ENCODE data around the gene PLXNA2.

PLXNA2 gene

DNA sequence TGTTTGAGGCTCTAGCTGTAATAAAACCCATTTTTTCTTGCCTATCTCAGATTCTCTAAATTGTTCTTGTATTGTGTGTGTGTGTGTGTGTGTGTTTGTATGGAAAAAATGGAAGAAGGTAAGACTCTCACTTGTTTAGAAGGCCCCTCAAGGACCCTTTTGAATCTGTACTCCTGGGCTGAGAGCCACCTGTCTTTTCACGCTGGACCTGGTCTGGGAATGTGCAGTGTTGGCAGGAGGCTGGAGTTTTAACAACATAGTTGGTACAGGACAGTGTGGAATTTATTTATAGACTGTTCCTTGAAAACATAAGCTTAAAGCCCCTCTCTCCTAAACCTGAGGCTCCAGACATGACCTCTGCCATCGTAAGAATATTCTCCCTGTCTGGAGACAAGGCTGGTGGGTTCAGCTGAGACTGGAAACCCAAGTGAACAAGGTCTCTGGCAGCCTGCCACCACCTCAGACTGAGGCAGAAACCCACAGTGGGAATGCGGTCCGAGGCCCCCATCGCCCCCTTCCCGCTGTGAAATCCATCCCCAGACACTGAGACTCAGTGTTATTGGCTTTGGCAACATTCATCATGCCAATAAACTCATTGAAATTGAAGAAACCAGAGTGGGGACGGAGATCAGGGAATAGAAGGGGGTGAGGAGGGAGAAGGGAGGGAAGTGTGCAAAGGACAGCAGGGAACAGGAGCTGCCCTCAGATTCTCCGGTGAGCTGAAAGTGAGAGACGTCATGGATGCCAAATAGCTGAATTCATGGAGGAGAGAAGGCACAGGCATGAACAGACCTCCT lies 24.6 kb upstream of the PLXNA2 start:
- DNase-seq (ENCODE audit: low read depth), result no peak

DNA sequence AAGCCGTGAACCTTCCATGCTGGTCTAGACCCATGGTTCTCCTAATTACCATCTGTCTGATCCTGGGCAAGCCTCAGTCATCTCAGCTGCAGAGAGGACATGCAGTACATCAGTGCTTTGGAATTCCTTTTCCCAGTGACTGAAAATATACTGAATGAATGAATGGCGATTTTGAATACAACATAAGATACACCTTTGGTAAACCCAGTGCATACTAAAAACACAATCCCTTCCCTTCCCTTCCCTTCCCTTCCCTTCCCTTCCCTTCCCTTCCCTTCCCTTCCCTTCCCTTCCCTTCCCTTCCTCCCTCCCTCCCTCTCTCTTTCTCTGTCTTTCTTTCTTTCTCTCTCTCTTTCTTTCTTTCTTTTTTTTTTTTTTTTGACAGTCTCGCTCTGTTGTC lies 21.3 kb upstream of the PLXNA2 start:
- DNase-seq (ENCODE audit: low read depth), result no peak

DNA sequence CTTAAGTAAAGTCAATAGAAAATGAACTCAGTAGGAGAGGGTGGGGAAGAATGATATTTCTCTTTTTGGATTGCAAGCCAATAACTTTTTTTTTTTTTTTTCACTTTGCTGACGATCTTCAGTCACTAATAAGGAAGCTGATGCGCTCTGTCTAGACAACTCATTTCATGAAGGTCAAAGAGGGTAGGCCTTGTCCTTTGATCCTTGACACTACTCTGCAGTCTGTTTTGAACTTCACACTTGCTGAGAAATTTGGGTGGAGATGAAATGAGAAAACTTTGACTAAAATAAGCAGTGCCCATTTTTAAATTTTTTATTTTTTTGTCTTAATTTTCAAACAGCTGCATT lies 20.9 kb upstream of the PLXNA2 start:
- DNase-seq (ENCODE audit: low read depth), result no peak

DNA sequence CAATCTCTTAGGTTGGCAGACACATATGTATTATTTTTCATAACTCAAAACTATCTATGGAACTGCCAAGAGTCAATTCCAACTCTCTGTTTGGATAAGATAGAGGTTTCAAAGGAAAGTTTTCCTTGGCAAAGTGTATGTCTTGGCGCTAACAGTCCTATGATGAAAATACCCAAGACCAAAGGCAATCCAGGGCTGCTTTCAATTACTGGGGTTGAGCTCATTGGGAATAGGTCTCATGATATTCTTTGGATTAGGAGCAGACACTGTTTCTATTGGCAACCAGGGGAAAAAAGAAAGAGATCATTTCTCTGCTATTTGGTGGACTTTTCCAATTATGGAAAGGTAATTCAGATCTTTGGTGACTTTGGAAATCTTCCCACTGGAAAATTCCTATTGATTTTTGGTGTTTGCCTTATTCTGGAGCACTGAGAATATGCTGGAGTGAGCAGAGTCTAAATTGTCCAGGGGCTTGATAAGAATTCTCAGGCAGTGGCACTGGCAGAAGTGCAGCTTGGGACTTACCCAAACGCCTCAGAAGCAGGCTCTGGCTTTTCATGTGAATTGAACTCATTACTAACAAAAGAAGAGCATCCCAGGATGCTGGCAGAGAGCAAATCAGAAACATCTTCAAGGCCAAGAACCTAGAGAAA lies 20.4 kb upstream of the PLXNA2 start:
- no peak for DNase-seq (ENCODE audit: low read depth)

DNA sequence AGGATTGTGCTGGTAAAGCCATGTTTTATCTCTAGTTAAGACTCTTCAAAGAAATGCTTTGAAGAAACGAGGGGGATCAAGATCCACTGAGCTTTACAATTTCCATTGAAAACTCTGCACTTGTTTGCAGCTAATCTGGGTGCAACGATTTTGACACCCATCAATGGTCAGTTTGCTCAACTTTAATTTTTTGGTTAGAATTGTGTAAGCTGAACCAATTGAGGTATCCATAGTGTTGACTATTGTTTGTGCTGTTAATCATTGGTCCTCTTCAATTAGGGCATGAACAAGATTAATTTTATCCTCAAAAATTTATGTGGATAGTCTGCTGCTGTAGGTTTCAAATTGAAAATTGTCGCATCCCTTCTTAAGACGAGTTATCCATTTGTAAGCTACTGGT lies 17.7 kb upstream of the PLXNA2 start:
- DNase-seq (ENCODE audit: low read depth), result no peak

DNA sequence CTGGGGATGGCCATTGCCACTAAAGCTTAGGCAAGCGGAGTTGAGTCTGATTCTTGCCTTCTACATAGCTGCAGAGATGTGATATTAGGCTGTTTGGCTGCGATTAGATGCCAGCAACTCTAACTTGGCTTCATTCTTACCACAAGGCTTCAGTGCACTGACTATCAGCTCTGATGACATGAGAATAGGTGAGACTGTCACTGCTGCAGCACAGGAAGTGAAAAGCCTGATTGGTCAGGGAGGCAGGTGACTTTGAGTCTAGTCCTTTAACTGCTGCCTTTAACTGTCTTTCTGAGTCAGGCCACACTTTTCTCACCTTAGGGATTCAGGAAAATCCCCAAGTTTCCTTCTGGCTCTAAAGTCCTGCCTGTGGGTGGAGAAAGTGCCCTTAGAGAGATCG lies 14.1 kb upstream of the PLXNA2 start:
- no peak for DNase-seq (ENCODE audit: low read depth)

DNA sequence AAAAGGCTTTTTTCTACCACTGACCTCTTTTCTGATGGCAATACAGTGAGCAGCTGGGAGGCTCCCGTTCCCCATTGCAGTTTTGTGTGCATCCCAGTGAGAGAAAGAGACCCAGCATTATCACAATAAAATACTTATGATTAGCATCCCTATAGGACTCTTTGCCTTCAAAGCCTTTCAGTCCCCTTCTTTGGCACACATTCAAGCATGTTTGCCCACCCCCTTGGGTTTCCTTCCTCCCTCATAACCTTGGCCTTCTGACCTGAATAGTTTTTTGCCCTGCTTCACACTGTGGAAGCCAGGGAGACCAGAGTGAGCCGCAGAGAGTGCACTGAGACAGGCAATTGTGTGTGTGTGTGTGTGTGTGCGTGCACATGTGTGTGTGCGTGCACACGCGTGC lies 13.2 kb upstream of the PLXNA2 start:
- no peak for DNase-seq (ENCODE audit: low read depth)

DNA sequence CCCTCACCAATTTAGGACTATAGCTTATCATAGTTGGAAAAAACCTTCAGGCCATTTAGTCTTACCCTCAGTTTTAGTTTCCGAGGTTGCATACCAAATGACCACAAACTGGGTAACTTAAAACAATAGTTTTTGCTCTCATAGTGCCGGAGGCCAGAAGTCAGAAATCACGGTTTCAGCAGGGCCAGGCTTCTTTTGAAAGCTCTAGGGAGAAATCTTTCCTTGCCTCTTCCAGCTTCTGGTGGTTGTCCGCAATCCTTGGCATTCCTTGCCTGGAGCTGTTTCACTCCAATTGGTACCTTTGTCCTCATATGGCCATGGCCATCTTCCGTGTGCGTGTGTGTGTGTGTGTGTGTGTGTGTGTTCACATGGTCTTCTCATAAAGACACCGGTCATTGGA lies 12.4 kb upstream of the PLXNA2 start:
- no peak for DNase-seq (ENCODE audit: low read depth)

DNA sequence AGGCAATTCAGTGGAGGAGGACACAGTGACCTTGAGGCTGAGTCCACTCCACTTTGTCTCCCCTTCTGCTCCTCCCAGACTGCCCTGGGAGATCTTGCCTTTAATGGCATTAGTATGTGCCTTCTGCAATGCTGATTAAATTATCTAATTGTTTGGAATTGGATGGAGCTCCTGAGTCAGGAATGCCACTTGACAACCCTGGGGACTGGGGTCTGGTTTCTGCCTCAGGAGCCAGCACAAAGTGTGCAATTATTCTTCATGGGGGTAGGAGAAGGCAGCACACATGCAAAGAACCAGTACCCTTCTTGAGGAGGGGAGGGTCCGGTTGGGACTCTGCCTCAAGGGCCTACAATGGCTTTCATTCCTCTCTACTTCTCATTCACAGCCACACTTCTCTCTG lies 11.9 kb upstream of the PLXNA2 start:
- no peak for DNase-seq (ENCODE audit: low read depth)

DNA sequence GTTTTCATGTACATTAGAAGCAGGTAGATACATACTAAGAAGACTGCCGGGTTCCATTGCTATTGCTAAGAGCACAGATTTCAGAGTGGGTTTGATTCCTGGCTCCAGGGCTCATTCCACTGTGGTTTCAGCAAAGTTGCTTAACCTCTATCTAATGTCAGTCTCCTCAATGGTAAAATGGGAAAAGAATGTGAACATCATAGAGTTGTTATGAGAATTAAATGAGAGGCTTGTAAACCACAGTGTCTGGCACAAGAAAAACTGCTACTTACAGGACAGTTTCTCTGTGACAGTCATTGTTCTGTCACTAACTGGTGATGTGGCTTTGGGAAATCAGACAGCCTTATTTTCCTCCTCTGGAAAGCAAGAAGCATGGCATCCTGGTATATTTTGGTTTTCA lies 10.7 kb upstream of the PLXNA2 start:
- DNase-seq (ENCODE audit: low read depth), result no peak

DNA sequence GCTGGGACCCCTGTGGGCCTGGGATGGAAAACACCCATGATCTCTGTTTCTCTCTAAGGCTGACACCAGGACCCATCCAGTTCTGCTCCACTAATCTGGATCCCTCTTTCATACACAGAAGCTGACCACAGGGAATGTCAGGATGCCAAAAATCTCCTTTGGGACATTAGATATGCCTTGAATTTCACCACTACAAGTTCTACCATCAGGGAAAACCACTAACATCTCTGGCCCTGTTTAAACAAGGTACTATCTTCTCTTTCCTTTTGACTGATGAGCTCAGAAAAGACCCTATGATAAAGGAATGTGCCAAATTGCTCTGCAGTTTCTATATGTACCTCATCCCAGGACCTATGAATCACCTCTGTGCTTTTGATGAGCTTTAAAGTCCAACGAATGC lies 10.2 kb upstream of the PLXNA2 start:
- DNase-seq (ENCODE audit: low read depth), result no peak

DNA sequence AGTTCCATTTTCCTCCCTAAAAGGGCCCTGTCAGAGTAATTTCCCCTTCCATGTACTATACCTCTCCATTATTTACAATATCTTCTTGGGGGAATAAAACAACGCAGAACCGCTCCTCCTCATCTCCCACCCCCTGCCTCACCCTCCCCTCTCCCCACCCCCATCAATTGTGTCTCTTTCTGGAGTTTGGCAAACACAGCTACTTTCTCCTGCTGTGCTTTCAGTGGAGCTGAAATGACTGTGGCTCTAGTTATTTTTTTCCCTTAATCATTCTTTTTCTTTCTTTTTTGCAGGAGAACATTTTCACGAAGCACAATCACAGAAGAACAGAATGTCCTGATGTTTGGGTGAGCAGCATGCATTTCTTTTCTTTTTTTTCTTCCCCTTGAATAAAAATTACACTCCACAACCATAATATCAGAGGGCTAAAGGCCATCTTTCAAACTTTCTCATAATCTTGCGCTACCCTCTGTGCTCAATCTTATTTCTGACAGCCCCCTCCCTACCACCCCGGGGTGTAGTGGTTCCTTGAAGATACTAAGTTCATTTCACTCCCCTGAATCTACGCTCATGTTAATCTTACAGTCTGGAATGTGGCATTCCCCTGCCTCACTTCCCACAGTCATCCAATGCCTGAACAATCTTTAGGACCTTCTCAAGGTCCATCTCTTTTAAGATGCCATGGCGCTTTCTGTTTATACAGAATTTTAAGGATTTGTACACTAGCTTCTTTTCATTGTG lies 8.8 kb upstream of the PLXNA2 start:
- no peak for DNase-seq (ENCODE audit: low read depth)

DNA sequence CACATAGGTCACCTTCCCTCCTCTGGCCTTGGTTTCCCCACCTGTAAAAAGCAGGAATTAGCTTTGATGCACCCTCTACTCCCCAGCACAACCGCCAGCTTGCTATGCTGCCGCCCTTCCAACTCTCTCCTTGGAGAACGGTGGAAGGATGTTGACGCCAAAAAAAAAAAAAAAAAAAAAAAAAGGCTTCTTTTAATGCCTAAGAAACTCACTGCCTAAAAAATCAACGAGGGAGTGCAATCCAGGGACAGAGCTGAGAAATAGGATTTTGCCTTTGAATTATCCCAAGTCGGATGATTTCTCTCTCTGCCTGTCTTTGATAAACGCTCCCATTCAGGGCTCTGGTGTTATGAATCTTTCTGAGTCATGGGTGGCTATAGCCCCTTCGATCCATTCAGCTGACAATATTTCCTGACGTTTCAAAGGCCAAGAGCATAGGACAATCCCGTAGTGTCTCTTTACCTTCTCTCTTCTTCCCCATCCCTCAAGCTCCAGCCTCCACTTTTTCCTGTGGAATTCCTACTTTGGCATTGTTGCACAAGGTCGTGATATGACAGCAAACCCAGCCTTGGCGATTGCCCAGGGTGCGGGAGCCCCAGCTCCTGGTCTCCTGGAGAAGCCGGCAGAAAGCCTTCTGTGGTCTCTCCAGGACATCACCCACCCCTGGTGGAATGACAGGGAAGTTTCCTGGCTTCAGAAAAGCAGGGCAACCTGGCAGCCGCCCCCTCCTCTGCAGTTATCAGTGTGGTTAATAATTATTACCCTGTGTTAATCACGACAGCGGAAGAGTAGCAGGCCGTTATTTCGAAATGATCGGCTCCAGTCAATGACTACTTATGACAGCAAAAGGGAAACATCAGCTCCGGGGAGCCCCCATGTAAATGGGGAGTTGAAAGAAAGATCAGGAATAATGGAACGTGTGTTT lies 8.0 kb upstream of the PLXNA2 start:
- no peak for DNase-seq (ENCODE audit: low read depth)

DNA sequence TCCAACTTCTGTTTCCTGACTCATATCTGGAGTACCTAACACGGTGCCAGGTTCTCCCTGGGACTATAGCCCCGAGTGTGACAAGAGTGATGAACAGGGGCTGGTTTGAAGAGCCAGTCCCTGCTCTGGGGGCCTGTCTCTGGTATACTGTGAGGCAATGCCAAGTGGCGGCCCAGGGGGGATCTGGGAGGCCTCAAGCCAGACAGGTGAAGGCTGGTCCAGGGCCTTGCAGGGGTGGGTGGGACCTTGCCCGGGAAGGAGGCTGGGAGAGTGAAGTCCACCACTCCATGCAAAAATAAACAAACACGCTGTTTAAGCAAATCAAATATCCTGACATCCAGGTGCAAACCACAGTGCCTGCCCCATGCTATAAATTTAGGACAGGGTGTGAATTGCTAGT lies 6.8 kb upstream of the PLXNA2 start:
- no peak for DNase-seq (ENCODE audit: low read depth)

DNA sequence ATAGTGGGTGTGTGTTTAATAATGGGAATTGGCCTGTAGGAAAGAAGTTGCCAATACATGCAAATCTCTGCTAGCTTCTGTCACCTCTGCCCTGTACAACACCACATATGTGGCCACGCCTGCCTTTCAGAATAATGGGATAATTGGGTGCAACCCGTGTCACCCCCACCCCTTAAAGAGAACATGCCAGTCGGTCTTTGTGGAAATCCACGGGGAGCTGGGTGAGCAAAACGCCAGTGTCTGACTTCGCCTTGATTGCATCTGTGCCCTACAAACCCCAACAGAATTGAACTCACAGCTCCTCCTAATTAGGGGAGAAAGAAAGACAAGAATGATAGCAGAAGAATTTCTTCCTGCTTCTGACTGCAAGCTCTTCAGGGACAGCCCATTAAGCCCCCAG lies 6.4 kb upstream of the PLXNA2 start:
- no peak for DNase-seq (ENCODE audit: low read depth)

DNA sequence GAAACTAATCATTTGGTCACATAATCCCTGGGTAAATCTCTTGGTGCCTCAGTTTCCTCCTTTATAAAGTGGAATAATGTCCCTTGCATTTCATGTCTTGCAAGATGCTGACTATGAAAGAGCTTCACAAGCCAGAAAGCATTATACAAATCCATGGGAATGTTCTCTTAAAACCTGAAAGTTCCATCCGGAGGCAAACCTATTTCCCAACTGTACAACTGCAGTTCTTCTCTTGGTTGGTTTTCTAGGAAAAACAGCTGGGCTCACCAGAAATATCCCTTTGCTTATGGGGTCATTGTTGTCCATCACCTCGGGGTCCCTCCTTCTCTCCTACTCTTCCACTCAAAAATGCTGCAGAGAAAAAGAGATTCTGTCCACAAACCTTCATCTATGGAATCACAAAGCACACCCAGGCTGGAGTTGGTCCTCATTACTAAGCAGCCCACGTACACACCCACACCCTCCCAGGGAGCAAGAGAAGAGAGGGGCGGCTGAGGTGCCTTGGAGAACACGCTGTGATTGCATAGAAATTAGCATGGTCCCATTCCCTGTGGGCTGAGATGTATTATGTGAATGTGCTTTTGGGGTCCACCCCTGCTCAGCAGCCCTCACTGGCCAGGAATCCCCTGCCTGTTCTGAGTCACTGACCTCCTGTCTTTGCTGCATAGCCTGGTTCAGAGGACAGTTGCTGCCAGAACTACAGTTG lies 5.0 kb upstream of the PLXNA2 start:
- no peak for DNase-seq (ENCODE audit: low read depth)

DNA sequence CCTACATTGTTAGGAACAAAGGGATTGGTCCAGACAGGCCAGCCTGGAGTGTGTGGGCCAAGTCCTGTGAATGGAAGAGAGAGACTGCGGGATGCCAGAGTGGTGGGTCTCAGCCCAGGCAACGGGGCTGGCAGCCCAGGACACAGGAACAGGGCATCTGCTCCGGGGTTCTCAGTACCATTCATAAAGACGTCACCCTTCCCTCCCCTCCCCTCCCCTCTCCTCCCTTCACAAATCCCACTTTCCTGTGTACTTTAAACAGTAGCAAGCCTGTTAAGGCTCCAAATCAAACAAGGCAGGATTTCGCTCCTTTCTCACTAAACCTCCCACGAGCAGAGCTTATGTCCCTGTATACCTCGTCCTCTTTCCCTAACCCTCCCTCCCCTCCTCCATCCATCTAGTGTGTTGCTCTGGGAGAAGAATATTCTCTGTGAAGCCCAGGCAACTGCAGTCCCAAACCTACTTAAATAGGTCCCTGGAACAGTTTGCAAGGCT lies 4.2 kb upstream of the PLXNA2 start:
- DNase-seq (ENCODE audit: low read depth), result no peak

DNA sequence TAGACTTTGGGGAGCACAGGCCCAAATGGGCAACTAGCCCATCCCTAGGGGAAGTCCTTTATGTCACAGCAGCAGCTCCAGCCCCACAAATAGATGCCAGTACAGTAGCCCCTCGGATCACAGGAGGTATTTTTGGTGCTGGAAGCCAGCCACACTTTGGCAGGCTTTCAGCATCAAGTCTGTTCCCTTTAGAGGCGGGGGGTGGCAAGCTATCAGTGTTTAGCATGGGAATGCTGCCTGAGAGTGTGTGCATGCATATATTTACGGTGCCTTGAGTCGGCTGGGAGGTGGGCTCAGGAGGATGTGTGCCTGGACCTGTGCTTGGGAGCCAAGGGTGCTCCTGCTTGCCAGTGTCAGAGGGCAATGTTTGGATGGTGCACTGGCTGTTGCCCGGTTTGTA lies 3.5 kb upstream of the PLXNA2 start:
- DNase-seq (ENCODE audit: low read depth), result no peak

DNA sequence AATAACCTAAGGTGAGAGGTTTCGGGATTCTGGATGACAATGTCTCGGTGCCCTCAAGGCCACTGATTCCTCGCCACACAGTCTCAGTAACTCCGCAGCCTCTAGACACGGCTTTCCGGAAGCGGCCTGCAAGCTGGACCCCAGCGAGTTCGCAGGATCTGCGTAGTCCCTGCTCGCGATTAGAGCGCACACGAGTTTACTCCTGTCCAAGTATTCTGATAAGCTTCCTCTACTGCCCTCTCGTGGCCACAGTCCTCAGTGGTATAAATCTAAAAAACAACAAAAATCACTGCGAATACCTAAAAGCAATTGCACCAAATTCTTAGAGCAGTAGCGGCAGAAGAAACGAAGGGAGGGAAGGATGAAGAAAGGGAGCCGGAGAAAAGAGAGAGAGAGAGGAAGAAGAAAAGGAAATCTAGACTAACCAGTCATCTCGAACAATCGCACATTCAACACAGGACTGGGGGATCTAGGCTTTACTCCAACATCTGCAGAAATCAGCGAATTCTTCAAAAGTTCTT lies 1.1 kb upstream of the PLXNA2 start:
- DNase-seq (ENCODE audit: low read depth), result peak; percentile 44

DNA sequence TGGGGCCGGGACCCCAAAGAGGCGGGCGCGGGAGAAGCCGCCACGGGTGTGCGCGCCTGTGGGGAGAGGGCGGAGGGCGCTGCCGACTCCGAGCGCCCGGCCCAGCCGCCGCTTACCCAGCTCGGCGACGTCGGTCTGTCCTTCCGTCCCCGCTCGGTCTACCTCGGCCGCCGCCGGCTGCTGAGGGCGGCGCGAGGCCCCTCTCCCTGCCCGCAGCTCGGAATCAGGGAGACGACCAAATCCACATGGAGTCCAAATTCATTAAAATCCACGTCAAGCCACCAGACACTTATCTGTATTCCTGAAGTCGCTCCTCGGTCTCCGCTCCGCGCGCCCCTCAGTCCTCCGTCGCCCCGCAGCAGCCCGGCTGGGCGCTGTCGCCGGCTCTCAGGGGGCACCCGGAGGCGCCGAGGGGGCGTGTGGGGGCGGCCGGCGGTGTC lies 637 bp downstream of the PLXNA2 start:
- DNase-seq (ENCODE audit: low read depth), result no peak

DNA sequence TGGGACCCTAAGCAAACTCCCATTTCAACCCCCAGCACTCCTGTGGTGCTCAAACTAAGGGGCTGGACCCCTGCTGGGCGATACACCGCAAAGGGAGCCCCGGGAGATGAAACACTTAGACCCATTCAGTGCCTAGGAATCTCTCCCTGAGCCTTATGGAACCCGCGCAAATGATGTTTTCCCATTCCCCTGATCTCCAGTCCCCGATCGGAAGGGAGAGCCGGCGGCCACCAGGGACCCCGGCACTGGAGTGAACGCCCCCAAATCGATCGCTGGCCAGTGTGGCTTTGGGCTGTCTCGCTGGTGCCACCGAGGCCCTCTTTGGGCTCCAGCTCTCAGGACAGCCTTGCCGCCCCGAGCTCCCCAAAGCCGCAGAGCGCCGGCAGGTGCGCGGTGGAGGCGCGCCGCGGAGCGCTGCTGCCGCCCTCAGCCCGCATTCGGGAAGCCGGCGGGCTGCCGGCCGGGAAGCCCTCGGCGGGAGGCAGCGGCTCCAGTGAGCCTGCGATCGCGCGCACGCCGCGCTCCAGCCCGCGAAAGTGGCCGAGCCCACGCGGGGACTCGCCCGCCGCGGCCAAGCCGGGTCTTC lies 1.1 kb downstream of the PLXNA2 start:
- DNase-seq (ENCODE audit: low read depth), result no peak

Data from stimulated activated CD8-positive, alpha-beta memory T cell treated with anti-CD3 and anti-CD28 coated beads, Interleukin-15, amount 100 ng/mL, for 24 hours (primary cell).